HEK293T (cell line): Measurements from ENCODE around the gene RNF213.
"Not testable (repeated sequence)": the region's sequence is repeated elsewhere in the genome, so short reads cannot be mapped to it uniquely, and the experiment has no call there.

ENCODE experiments used
- CTCF ChIA-PET: fragments of 350-600 bp; formaldehyde crosslinking; extraction: SDS; loops from one replicate; lab custom pipeline; 2021; ENCODE audit warnings: antibody characterized with exemption, inconsistent platforms; lab: Yijun Ruan, JAX
- POLR2A ChIA-PET: fragments of 350-600 bp; formaldehyde crosslinking; extraction: SDS; loops from one replicate; lab custom pipeline; 2020; ENCODE audit warnings: antibody characterized with exemption, inconsistent platforms; lab: Yijun Ruan, JAX
- DNase-seq: peaks from one replicate; pipeline ENCODE4 v3.0.0; 2012; ENCODE audit warnings: mixed read lengths; ENCODE audit errors: extremely low spot score
- ARNT ChIP-seq: fragments of 450-650 bp; IDR thresholded peaks from 2 replicates; pipeline ENCODE4 v1.6.1; 2017; ENCODE audit warnings: mild to moderate bottlenecking
- BHLHE40 ChIP-seq: fragments of 450-650 bp; IDR thresholded peaks from 2 replicates; pipeline ENCODE4 v1.6.1; 2016; ENCODE audit warnings: mild to moderate bottlenecking, moderate library complexity, borderline replicate concordance
- CTBP1 ChIP-seq: fragments of 450-650 bp; IDR thresholded peaks from 2 replicates; pipeline ENCODE4 v1.6.1; 2016; ENCODE audit warnings: borderline replicate concordance
- ELF4 ChIP-seq: fragments of 450-650 bp; IDR thresholded peaks from 2 replicates; pipeline ENCODE4 v1.6.1; 2017; ENCODE audit warnings: antibody characterized with exemption
- FOXM1 ChIP-seq: fragments of 450-650 bp; IDR thresholded peaks from 2 replicates; pipeline ENCODE4 v1.6.1; 2017; ENCODE audit warnings: mild to moderate bottlenecking, borderline replicate concordance
- HDGF ChIP-seq: fragments of 450-650 bp; IDR thresholded peaks from 2 replicates; pipeline ENCODE4 v1.6.1; 2017; ENCODE audit warnings: antibody characterized with exemption, borderline replicate concordance
- L3MBTL2 ChIP-seq: fragments of 450-650 bp; conservative IDR thresholded peaks from 2 replicates; pipeline ENCODE4 v1.6.1; 2016; ENCODE audit warnings: mild to moderate bottlenecking
- LEF1 ChIP-seq: fragments of 450-650 bp; IDR thresholded peaks from 2 replicates; pipeline ENCODE4 v1.6.1; 2017; ENCODE audit warnings: mild to moderate bottlenecking, borderline replicate concordance
- NFRKB ChIP-seq: fragments of 450-650 bp; IDR thresholded peaks from 2 replicates; pipeline ENCODE4 v1.6.1; 2016; ENCODE audit warnings: mild to moderate bottlenecking, moderate library complexity
- PKNOX1 ChIP-seq: fragments of 450-650 bp; IDR thresholded peaks from 2 replicates; pipeline ENCODE4 v1.6.1; 2016
- SP1 ChIP-seq: fragments of 450-650 bp; IDR thresholded peaks from 2 replicates; pipeline ENCODE4 v1.6.1; 2017
- SUZ12 ChIP-seq: fragments of 450-650 bp; IDR thresholded peaks from 2 replicates; pipeline ENCODE4 v1.6.1; 2016; ENCODE audit warnings: mild to moderate bottlenecking
- TARDBP ChIP-seq: fragments of 450-650 bp; IDR thresholded peaks from 2 replicates; pipeline ENCODE4 v1.6.1; 2016
- ZNF384 ChIP-seq: fragments of 450-650 bp; IDR thresholded peaks from 2 replicates; pipeline ENCODE4 v1.6.1; 2016

The RNF213 gene

GRCh38 chr17:80253631-80254395, 6.8 kb upstream of the RNF213 start:
- CTCF ChIA-PET = no interaction called here
- TF ChIP-seq SP1 (no peak), L3MBTL2 (no peak), CTBP1 (no peak), BHLHE40 (no peak), ELF4 (no peak), TARDBP (no peak), ARNT (no peak), HDGF (no peak), NFRKB (no peak), ZNF384 (no peak), SUZ12 (no peak)
- no peak for DNase-seq
- POLR2A ChIA-PET = no interaction called here

GRCh38 chr17:80254396-80255251, 6.0 kb upstream of the RNF213 start:
- POLR2A ChIA-PET = no interaction called here
- no peak for DNase-seq
- no peak for TF ChIP-seq LEF1
- no peak for TF ChIP-seq NFRKB
- no peak for TF ChIP-seq FOXM1
- no peak for TF ChIP-seq L3MBTL2
- TF ChIP-seq ARNT = no peak
- no peak for TF ChIP-seq PKNOX1
- no peak for TF ChIP-seq CTBP1
- CTCF ChIA-PET = no interaction called here

GRCh38 chr17:80256034-80256350, 4.7 kb upstream of the RNF213 start:
- ChIA-PET CTCF (interaction anchor here (0.6 kb wide), 1 partner anchor 169 kb away, joined by 3 read pairs; no protein-coding TSS in a partner anchor), POLR2A (no interaction called here)

GRCh38 chr17:80257716-80258213, 2.9 kb upstream of the RNF213 start:
- ChIA-PET CTCF (no interaction called here), POLR2A (interaction anchor here (2.1 kb wide), 1 partner anchor 156 kb away, joined by 6 read pairs; the partner anchor contains the start of gene GAA)
- DNase-seq = no peak
- TF ChIP-seq PKNOX1 = no peak
- TF ChIP-seq CTBP1 = no peak
- no peak for TF ChIP-seq SUZ12
- TF ChIP-seq ZNF384 = no peak
- no peak for TF ChIP-seq ARNT

More at GRCh38 chr17:80256034-80256350, 4.7 kb upstream of the RNF213 start:
- DNase-seq = no peak
- TF ChIP-seq CTBP1 = no peak
- TF ChIP-seq FOXM1 = no peak
- no peak for TF ChIP-seq ELF4
- no peak for TF ChIP-seq LEF1
- TF ChIP-seq TARDBP = no peak
- no peak for TF ChIP-seq SUZ12
- TF ChIP-seq ZNF384 = no peak
- TF ChIP-seq L3MBTL2 = no peak

GRCh38 chr17:80258296-80258695, 2.4 kb upstream of the RNF213 start:
- DNase-seq, CTCF ChIA-PET: not testable (repeated sequence)
- POLR2A ChIA-PET = interaction anchor here (2.1 kb wide), 1 partner anchor 157 kb away, joined by 6 read pairs; the partner anchor contains the start of gene GAA

GRCh38 chr17:80259457-80260068, 1.1 kb upstream of the RNF213 start:
- TF ChIP-seq ARNT (no peak), HDGF (no peak), ZNF384 (no peak), BHLHE40 (no peak), SUZ12 (no peak)
- ChIA-PET POLR2A (interaction anchor here (2.1 to 2.4 kb wide), 2 partner anchors 158 to 266 kb away, joined by 6 read pairs; partner anchors contain the start of gene GAA), CTCF (no interaction called here)
- no peak for DNase-seq

- DNase-seq = peak; percentile 84
- CTCF ChIA-PET = no interaction called here
Observed at GRCh38 chr17:80260069-80260535, 550 bp upstream of the RNF213 start.

More at GRCh38 chr17:80260069-80260535, 550 bp upstream of the RNF213 start:
- POLR2A ChIA-PET = interaction anchor here (1.0 to 2.4 kb wide), 3 partner anchors 34 to 266 kb away, joined by 4 to 6 read pairs (median 6); partner anchors contain the start of gene GAA
- TF ChIP-seq FOXM1 (peak; percentile 90), CTBP1 (no peak)
